WTC11 (cell line): Measurements from ENCODE around the gene PDCD6IP.

Experiments used
- CTCF ChIP-seq: fragments of 200-600 bp; IDR thresholded peaks from 2 replicates; pipeline ENCODE4 v1.8.0; 2022; ENCODE audit warnings: antibody characterized with exemption
- ELF4 ChIP-seq: sonication (generic); formaldehyde crosslinking; IDR thresholded peaks from 2 replicates; pipeline ENCODE4 v1.8.1; 2022; ENCODE audit warnings: low read depth, mild to moderate bottlenecking, moderate library complexity, missing genetic modification reagents
- ETV6 ChIP-seq: sonication (generic); formaldehyde crosslinking; IDR thresholded peaks from 2 replicates; pipeline ENCODE4 v1.8.1; 2022; ENCODE audit warnings: mild to moderate bottlenecking, missing genetic modification reagents
- NFATC4 ChIP-seq: fragments of 250-450 bp; sonication (Bioruptor Pico); IDR thresholded peaks from 2 replicates; pipeline ENCODE4 v1.9.0; 2021; ENCODE audit warnings: mild to moderate bottlenecking

DNA sequence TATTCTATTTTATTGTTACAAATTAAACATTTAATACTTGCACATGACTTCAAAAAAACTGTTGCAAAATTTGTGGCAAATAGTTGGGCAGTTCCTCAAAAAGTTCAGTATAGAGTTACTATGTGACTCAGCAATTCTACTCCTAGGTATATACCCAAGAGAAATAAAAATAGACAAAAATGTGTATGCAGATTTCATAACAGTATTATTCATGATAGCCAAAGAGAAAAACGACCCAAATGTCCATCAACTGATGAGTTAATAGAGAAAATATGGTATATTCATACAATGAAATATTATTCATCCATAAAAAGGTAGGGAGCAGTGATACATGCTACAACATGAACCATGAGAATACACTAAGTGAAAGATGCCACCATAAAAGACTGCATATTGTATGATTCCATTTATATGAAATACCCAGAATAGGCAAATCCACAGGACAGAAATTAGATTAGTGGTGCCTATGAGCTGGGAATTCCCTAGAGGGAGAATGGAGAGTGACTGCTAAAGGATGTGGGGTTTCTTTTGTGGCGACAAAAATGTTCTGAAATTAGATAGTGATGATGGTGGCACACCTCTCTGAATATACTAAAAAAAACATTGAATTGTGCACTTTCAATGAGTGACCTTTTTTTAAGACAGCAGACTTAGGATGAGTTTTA lies 48.8 kb upstream of the PDCD6IP start:
- TF ChIP-seq ELF4 (CRISPR knock-in tag) (no peak), NFATC4 (no peak), CTCF (no peak), ETV6 (CRISPR knock-in tag) (no peak)
